Muscle of arm (tissue), 12 donors: ENCODE measurements around the gene PSPH. TPM values are rescaled to one million over a fixed set of nuclear protein-coding genes. Genes with fewer than 3 reads are reported as not detected.

Experiments
- polyA plus RNA-seq, 12 donors: library from polyadenylated mRNA; unstranded; fragments of 120-200 nt; gene quantifications; one replicate each; pipeline ENCODE4 v1.2.1, GENCODE V29; 2013; ENCODE audit not compliant: insufficient read length in 12 of 12

Gene PSPH
- polyA plus RNA-seq, 12 donors = 14.4 to 30.4 (median 18.2) TPM; not detected in 1

Other genes with a start within 250 kb of the PSPH start
- under 1 TPM in 9 of 12 donors, not detected in 3; 0.07 to 0.54 (median 0.21) TPM for gene SEPTIN14, start 188.7 kb downstream of the PSPH start, polyA plus RNA-seq
- gene ZNF713, start 164.0 kb downstream of the PSPH start, polyA plus RNA-seq = 10 to 100 TPM in 3 of 12 donors, 1 to 10 TPM in 8, not detected in 1; 5.3 to 13.7 (median 7.1) TPM
- gene MRPS17, start 99.6 kb downstream of the PSPH start, polyA plus RNA-seq = 10 to 100 TPM in 10 of 12 donors, 1 to 10 TPM in 1, not detected in 1; 5.9 to 17.7 (median 13.9) TPM
- gene NIPSNAP2, start 86.9 kb downstream of the PSPH start, polyA plus RNA-seq = 100 to 1,000 TPM in 5 of 12 donors, 10 to 100 TPM in 6, not detected in 1; 61.6 to 132 (median 97.8) TPM
- 100 to 1,000 TPM in 11 of 12 donors, not detected in 1; 115 to 177 (median 153) TPM for gene CCT6A, start 321 bp upstream of the PSPH start, polyA plus RNA-seq
- 100 to 1,000 TPM in 1 of 12 donors, 10 to 100 TPM in 11; 39.8 to 715 (median 55.6) TPM for gene SUMF2, start 12.8 kb upstream of the PSPH start, polyA plus RNA-seq
- 10 to 100 TPM in 11 of 12 donors, not detected in 1; 14.4 to 60.0 (median 30.4) TPM for gene PHKG1, start 41.5 kb upstream of the PSPH start, polyA plus RNA-seq
- gene CHCHD2, start 55.0 kb upstream of the PSPH start, polyA plus RNA-seq = 100 to 1,000 TPM in 11 of 12 donors, not detected in 1; 112 to 277 (median 222) TPM
- gene NUPR2, start 65.0 kb upstream of the PSPH start, polyA plus RNA-seq = under 1 TPM in 1 of 12 donors, not detected in 11; 0.32 TPM